Breast epithelium (tissue), 3 donors: Measurements from ENCODE around the gene SH3TC1.

Experiments
- CTCF ChIP-seq, 3 donors: fragments of 450-650 bp; IDR thresholded peaks; one replicate each; pipeline ENCODE4 v1.5.1; 2016 to 2017; ENCODE audit warnings: antibody characterized with exemption in 3 of 3, mild to moderate bottlenecking in 3 of 3, moderate library complexity in 3 of 3
- POLR2AphosphoS5 ChIP-seq, 3 donors: sonication (generic); formaldehyde crosslinking; IDR thresholded peaks; one replicate each; pipeline ENCODE4 v1.6.1; 2017; ENCODE audit warnings: antibody characterized with exemption in 3 of 3

- no peak for TF ChIP-seq POLR2AphosphoS5 (IDR thresholded peaks at IDR 0.05)
- no peak for TF ChIP-seq CTCF (IDR thresholded peaks at IDR 0.05)
Measured at GRCh38 chr4:8201321-8201781, 2.3 kb downstream of the SH3TC1 start.
